Upper lobe of left lung (tissue), 6 donors: ENCODE measurements around the gene COX8A. TPM values are rescaled to one million over a fixed set of nuclear protein-coding genes. Genes with fewer than 3 reads are reported as not detected.

Experiments used
- ATAC-seq, 2 donors: fragments of 200-7000 bp; cut with Tn5 transposase; one replicate each; pipeline ENCODE4 v1.9.1; 2022; ENCODE audit warnings: mild to moderate bottlenecking in 2 of 2, moderate library complexity in 2 of 2; ENCODE audit not compliant: low FRiP score in 2 of 2
- DNase-seq, 2 donors: peaks; one replicate each; pipeline ENCODE4 v3.0.0-alpha.2; 2019 to 2020
- H3K27ac ChIP-seq, 4 donors: fragments of 200-600 bp; sonication (generic); one replicate each; pipeline ENCODE4 v1.5.1; 2016 to 2019
- H3K27me3 ChIP-seq, 4 donors: fragments of 200-600 bp; sonication (generic); one replicate each; pipeline ENCODE4 v1.5.1; 2017 to 2019
- H3K36me3 ChIP-seq, 4 donors: fragments of 200-600 bp; sonication (generic); one replicate each; pipeline ENCODE4 v1.5.1; 2016 to 2019
- H3K4me1 ChIP-seq, 4 donors: fragments of 200-600 bp; sonication (generic); one replicate each; pipeline ENCODE4 v1.5.1; 2018 to 2019
- H3K4me3 ChIP-seq, 4 donors: fragments of 200-600 bp; sonication (generic); one replicate each; pipeline ENCODE4 v1.5.1; 2017 to 2019; ENCODE audit warnings: mild to moderate bottlenecking in 2 of 4, moderate library complexity in 1 of 4
- H3K9me3 ChIP-seq, 4 donors: fragments of 200-600 bp; sonication (generic); one replicate each; pipeline ENCODE4 v1.5.1; 2018 to 2019
- EP300 ChIP-seq, 4 donors: sonication (generic); formaldehyde crosslinking; IDR thresholded peaks; one replicate each; pipeline ENCODE4 v1.5.1; 2017; ENCODE audit warnings: antibody characterized with exemption in 4 of 4, control low read depth in 2 of 4
- POLR2A ChIP-seq, 4 donors: fragments of 450-650 bp; IDR thresholded peaks; one replicate each; pipeline ENCODE4 v1.5.1; 2016 to 2017; ENCODE audit warnings: antibody characterized with exemption in 4 of 4, mild to moderate bottlenecking in 2 of 4
- POLR2AphosphoS5 ChIP-seq, 2 donors: sonication (generic); formaldehyde crosslinking; IDR thresholded peaks; one replicate each; pipeline ENCODE4 v1.5.1; 2017; ENCODE audit warnings: antibody characterized with exemption in 2 of 2
- WGBS, 2 donors: methylation state at CpG; one replicate each; pipeline ENCODE4 v1.1.5; 2017 to 2018; 5-methylcytosine and 5-hydroxymethylcytosine counted together
- total RNA-seq, 6 donors: library from RNA; depleted of rRNA in 4 of 6; stranded (reverse); fragments of >200 nt in 4 of 6; gene quantifications; one replicate each; pipeline versions ENCODE4 v1.1.0 to v1.2.1, GENCODE V29; 2016 to 2021
- TF ChIP-seq, protein P1 (sequence below), 6 experiments: fragments of 450-650 bp in 4 of 6; fragments of 200-600 bp in 2 of 6; sonication (generic) in 2 of 6; IDR thresholded peaks; one replicate each; pipeline ENCODE4 v1.5.1; 2016 to 2019; ENCODE audit warnings: antibody characterized with exemption in 6 of 6
- donor health status: DM: no; HTN: no; CAD: no; lungs with moderate emphysema.
- donor health status: DM: no; HTN: yes; CAD: no; lungs with severe emphysema.

The COX8A gene
- total RNA-seq: 100 to 1,000 TPM; 184 to 510 (median 271) TPM

GRCh38 chr11:63974259-63975143 lies at the start of gene COX8A:
TSS of gene COX8A (plus strand) at chr11:63974620. CDS start at chr11:63974681, 61 bp downstream.
- H3K4me1 ChIP-seq: peaks cover 15 to 28% (median 20%) of the 10 kb centered on the region in 4 donors
- H3K27ac ChIP-seq: peak within 1 kb of the TSS; percentile 94 to 99 (median 97)
- TF ChIP-seq POLR2AphosphoS5 (IDR thresholded peaks at IDR 0.05): peak; percentile 84 to 94
- TF ChIP-seq POLR2A (IDR thresholded peaks at IDR 0.05): peak in 3 of 4 donors; percentile 21 to 77 (median 53)
- peak in 1 of 4 donors; percentile 4 for TF ChIP-seq EP300 (IDR thresholded peaks at IDR 0.05)
- TF ChIP-seq, protein P1, sequence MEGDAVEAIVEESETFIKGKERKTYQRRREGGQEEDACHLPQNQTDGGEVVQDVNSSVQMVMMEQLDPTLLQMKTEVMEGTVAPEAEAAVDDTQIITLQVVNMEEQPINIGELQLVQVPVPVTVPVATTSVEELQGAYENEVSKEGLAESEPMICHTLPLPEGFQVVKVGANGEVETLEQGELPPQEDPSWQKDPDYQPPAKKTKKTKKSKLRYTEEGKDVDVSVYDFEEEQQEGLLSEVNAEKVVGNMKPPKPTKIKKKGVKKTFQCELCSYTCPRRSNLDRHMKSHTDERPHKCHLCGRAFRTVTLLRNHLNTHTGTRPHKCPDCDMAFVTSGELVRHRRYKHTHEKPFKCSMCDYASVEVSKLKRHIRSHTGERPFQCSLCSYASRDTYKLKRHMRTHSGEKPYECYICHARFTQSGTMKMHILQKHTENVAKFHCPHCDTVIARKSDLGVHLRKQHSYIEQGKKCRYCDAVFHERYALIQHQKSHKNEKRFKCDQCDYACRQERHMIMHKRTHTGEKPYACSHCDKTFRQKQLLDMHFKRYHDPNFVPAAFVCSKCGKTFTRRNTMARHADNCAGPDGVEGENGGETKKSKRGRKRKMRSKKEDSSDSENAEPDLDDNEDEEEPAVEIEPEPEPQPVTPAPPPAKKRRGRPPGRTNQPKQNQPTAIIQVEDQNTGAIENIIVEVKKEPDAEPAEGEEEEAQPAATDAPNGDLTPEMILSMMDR (IDR thresholded peaks at IDR 0.05): peak in 2 of 6 experiments; percentile 8 to 18
- ATAC-seq (peak; percentile 98), DNase-seq (peak; percentile 90 to 99)
- peaks cover 0 to 22% (median 1%) of the 10 kb centered on the region in 4 donors for H3K36me3 ChIP-seq
- peak within 1 kb of the TSS; percentile 70 to 96 (median 82) for H3K4me3 ChIP-seq
- 0 to 1% methylated on average over 37 to 56 of the region's 67 CpGs for WGBS, 2 donors
- H3K27me3 ChIP-seq: no peaks in the 10 kb centered on the region
- no peaks in the 10 kb centered on the region for H3K9me3 ChIP-seq

DNA sequence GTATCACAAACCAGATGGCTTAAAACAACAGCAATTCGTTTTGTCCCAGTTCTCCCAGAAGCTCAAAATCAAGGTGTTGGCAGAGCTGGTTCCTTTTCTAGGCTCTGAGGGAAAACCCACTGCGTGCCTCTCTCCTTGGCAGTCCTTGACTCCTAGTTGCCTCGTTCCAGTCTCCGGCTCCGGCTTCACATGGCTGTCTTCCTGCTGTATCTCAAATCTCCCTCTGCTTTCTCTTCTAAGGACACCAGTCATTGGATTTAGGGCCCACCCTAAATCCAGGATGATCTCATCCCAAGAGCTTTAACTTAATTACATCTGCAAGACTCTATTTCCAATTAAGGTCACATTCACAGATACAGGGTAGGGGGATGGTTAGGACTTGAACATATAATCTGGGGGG lies 44.8 kb upstream of the COX8A start:
- TF ChIP-seq, protein P1 (IDR thresholded peaks at IDR 0.05): no peak
- TF ChIP-seq POLR2AphosphoS5 (IDR thresholded peaks at IDR 0.05): no peak
- no peak for TF ChIP-seq POLR2A (IDR thresholded peaks at IDR 0.05)
- TF ChIP-seq EP300 (IDR thresholded peaks at IDR 0.05): no peak
- Histone ChIP-seq H3K9me3 (no peaks in the 10 kb centered on the region), H3K27ac (no peak overlapping the region), H3K4me3 (no peak overlapping the region), H3K27me3 (no peaks in the 10 kb centered on the region), H3K36me3 (no peaks in the 10 kb centered on the region), H3K4me1 (no peaks in the 10 kb centered on the region)
- ATAC-seq: no peak
- 90 to 93% methylated on average over 5 of the region's 5 CpGs for WGBS, 2 donors
- DNase-seq: no peak

GRCh38 chr11:63931045-63931444 lies 43.4 kb upstream of the COX8A start:
- no peak for ATAC-seq
- DNase-seq: no peak
- TF ChIP-seq EP300 (IDR thresholded peaks at IDR 0.05) (no peak), POLR2A (IDR thresholded peaks at IDR 0.05) (no peak), POLR2AphosphoS5 (IDR thresholded peaks at IDR 0.05) (no peak)
- TF ChIP-seq, protein P1 (IDR thresholded peaks at IDR 0.05): no peak
- WGBS, 2 donors: 72 to 82% methylated on average over 6 of the region's 6 CpGs
- Histone ChIP-seq H3K4me3 (no peak overlapping the region), H3K27ac (no peak overlapping the region), H3K9me3 (no peaks in the 10 kb centered on the region), H3K36me3 (no peaks in the 10 kb centered on the region), H3K4me1 (no peaks in the 10 kb centered on the region), H3K27me3 (no peaks in the 10 kb centered on the region)

DNA sequence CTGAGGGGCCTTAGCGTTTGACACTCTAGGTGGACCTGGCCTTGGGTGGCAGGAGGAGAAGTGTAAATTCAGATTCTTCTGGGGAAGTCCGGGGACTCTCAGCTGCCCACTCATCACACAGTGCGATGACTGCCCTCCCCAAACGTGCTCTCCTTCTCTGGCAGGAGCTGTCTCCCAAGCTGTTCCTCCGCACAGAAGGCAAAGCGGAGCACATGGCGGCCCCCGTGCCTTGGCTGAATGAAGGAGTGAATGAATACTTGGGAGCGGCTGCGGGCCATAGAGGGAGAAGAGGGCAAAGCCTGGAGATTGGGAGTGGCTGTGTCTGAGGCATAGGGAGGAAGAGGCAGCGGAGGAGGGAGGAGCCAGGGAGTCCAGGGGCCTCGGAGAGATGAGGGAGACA lies 42.5 kb upstream of the COX8A start:
- Histone ChIP-seq H3K4me3 (no peak overlapping the region), H3K4me1 (no peaks in the 10 kb centered on the region), H3K36me3 (no peaks in the 10 kb centered on the region), H3K9me3 (no peaks in the 10 kb centered on the region), H3K27ac (no peak overlapping the region), H3K27me3 (no peaks in the 10 kb centered on the region)
- DNase-seq (no peak), ATAC-seq (no peak)
- 79 to 86% methylated on average over 12 of the region's 12 CpGs for WGBS, 2 donors
- TF ChIP-seq, protein P1 (IDR thresholded peaks at IDR 0.05): no peak
- TF ChIP-seq POLR2A (IDR thresholded peaks at IDR 0.05) (no peak), EP300 (IDR thresholded peaks at IDR 0.05) (no peak), POLR2AphosphoS5 (IDR thresholded peaks at IDR 0.05) (no peak)
